Panc1 (cell line): ENCODE data around the gene SLC4A8.

Experiments used
- CTCF ChIP-seq: fragments of 450-650 bp; IDR thresholded peaks from 2 replicates; pipeline ENCODE4 v1.5.1; 2017; ENCODE audit warnings: mild to moderate bottlenecking
- POLR2AphosphoS5 ChIP-seq: IDR thresholded peaks from 2 replicates; pipeline ENCODE4 v1.6.1; 2012; ENCODE audit warnings: mild to moderate bottlenecking, low read depth, low read length, moderate library complexity
- REST ChIP-seq, 2 experiments: IDR thresholded peaks; 2 replicates each; pipeline ENCODE4 v1.6.1; 2011 to 2012; ENCODE audit warnings: low read depth in 2 of 2, control low read depth in 1 of 2, low read length in 1 of 2, mild to moderate bottlenecking in 1 of 2, moderate library complexity in 1 of 2; ENCODE audit not compliant: insufficient read depth in 1 of 2
- SIN3A ChIP-seq: IDR thresholded peaks from 2 replicates; pipeline ENCODE4 v1.6.1; 2012; ENCODE audit warnings: low read depth, mild to moderate bottlenecking, low read length, moderate library complexity, borderline replicate concordance; ENCODE audit not compliant: insufficient read depth
- TCF7L2 ChIP-seq: IDR thresholded peaks from 2 replicates; pipeline ENCODE4 v1.6.1; 2011; ENCODE audit warnings: mild to moderate bottlenecking, low read depth, low read length, inconsistent platforms

DNA sequence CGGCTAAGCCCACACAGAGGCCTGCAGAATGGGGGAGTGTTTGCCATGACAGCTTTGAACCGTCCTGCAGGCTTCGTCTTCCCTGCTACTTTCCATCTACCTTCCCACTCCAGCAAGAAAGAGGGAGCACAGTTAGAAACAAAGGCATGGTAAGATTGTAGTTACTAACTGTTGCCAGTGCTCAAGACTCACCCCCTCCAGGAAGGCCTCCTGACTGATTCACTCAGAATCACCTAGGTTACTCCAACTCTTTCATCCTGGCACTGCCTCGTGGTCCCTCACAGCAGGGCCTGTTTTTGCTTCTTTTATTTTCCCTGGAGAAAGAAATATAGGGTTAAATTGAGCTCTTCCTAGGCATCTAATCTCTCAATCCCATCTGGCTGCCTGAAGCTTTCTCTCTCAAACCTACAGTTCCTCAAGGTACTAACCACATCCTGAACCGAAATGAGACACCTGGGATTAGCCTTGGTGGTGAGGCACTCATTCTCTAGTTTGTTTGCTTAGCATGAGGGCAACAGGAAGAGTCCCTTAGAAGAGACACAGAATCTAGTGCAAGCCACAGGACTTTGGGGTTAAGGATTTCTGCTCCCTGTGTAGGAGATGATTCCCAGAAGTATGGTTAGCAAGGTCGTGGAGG, 41.2 kb upstream of the SLC4A8 start:
- TF ChIP-seq CTCF (no peak), REST (IDR thresholded peaks at IDR 0.05; ENCODE audit: insufficient read depth in 1 of 2, low read depth in 2 of 2, low read length in 1 of 2) (no peak), TCF7L2 (no peak), SIN3A (no peak), POLR2AphosphoS5 (no peak)
